ENCODE results near the gene SIGLECL1.

GRCh38 chr19:51295382-51296126 is 44.7 kb downstream of the SIGLECL1 start:
- no peak for TF ChIP-seq CTCF (IDR thresholded peaks at IDR 0.05)
- TF ChIP-seq ATF6 (CRISPR knock-in tag; IDR thresholded peaks at IDR 0.05) = no peak
- no peak for TF ChIP-seq ATF3 (CRISPR knock-in tag; conservative IDR thresholded peaks at IDR 0.05)

Data from WTC11 (cell line).